Liver (tissue), 9 donors: ENCODE data around the gene KIAA0825. TPM values are rescaled to one million over a fixed set of nuclear protein-coding genes. Genes with fewer than 3 reads are reported as not detected.

Experiments
- DNase-seq: peaks from one replicate; pipeline ENCODE4 v3.0.0-alpha.2; 2017; ENCODE audit warnings: low spot score
- H3K27ac ChIP-seq, 2 donors: one replicate each; pipeline ENCODE4 v1.7.0; 2013; ENCODE audit warnings: inconsistent platforms in 2 of 2, low read length in 2 of 2, control low read depth in 1 of 2, low read depth in 1 of 2, mild to moderate bottlenecking in 1 of 2
- H3K27me3 ChIP-seq, 4 donors: one replicate each; pipeline versions ENCODE4 v1.6.1 to v1.7.0; 2013; ENCODE audit warnings: low read length in 3 of 4, inconsistent platforms in 1 of 4, mild to moderate bottlenecking in 1 of 4, moderate library complexity in 1 of 4; ENCODE audit not compliant: control insufficient read depth in 4 of 4, insufficient read depth in 4 of 4
- H3K36me3 ChIP-seq, 4 donors: one replicate each; pipeline versions ENCODE4 v1.6.1 to v1.7.0; 2013; ENCODE audit warnings: low read length in 3 of 4, mild to moderate bottlenecking in 3 of 4, low read depth in 1 of 4, moderate library complexity in 1 of 4; ENCODE audit not compliant: control insufficient read depth in 4 of 4, insufficient read depth in 3 of 4
- H3K4me1 ChIP-seq, 4 donors: one replicate each; pipeline versions ENCODE4 v1.6.1 to v1.7.0; 2013; ENCODE audit warnings: low read length in 3 of 4, mild to moderate bottlenecking in 3 of 4, moderate library complexity in 1 of 4; ENCODE audit not compliant: control insufficient read depth in 4 of 4, insufficient read depth in 4 of 4
- H3K4me3 ChIP-seq, 3 donors: one replicate each; pipeline versions ENCODE4 v1.6.1 to v1.7.0; 2013; ENCODE audit warnings: low read length in 3 of 3, control low read depth in 1 of 3, low read depth in 1 of 3, mild to moderate bottlenecking in 1 of 3
- H3K9ac ChIP-seq, 2 donors: one replicate each; pipeline ENCODE4 v1.7.0; 2013; ENCODE audit warnings: low read length in 2 of 2, mild to moderate bottlenecking in 2 of 2, moderate library complexity in 2 of 2, control low read depth in 1 of 2, low read depth in 1 of 2
- H3K9me3 ChIP-seq, 4 donors: one replicate each; pipeline versions ENCODE4 v1.6.1 to v1.7.0; 2013; ENCODE audit warnings: low read length in 3 of 4; ENCODE audit not compliant: control insufficient read depth in 4 of 4
- EGR1 ChIP-seq, 2 donors: IDR thresholded peaks; 2 replicates each; pipeline ENCODE4 v1.6.1; 2016 to 2018; ENCODE audit warnings: antibody characterized with exemption in 2 of 2, low read depth in 2 of 2
- FOXA1 ChIP-seq: IDR thresholded peaks from 2 replicates; pipeline ENCODE4 v1.6.1; 2016; ENCODE audit warnings: antibody characterized with exemption
- FOXA2 ChIP-seq: IDR thresholded peaks from 2 replicates; pipeline ENCODE4 v1.6.1; 2016; ENCODE audit warnings: antibody characterized with exemption
- GABPA ChIP-seq, 2 donors: IDR thresholded peaks in 1 of 2; conservative IDR thresholded peaks in 1 of 2; 2 replicates each; pipeline ENCODE4 v1.6.1; 2016; ENCODE audit warnings: antibody characterized with exemption in 2 of 2, mild to moderate bottlenecking in 1 of 2, moderate library complexity in 1 of 2
- HNF4A ChIP-seq, 2 donors: conservative IDR thresholded peaks; 2 replicates each; pipeline ENCODE4 v1.6.1; 2016; ENCODE audit warnings: antibody characterized with exemption in 2 of 2, mild to moderate bottlenecking in 2 of 2
- HNF4G ChIP-seq: IDR thresholded peaks from 2 replicates; pipeline ENCODE4 v1.6.1; 2016; ENCODE audit warnings: antibody characterized with exemption
- JUND ChIP-seq, 2 donors: IDR thresholded peaks; 2 replicates each; pipeline ENCODE4 v1.6.1; 2016; ENCODE audit warnings: antibody characterized with exemption in 2 of 2
- NR2F2 ChIP-seq: IDR thresholded peaks from 2 replicates; pipeline ENCODE4 v1.6.1; 2016; ENCODE audit warnings: antibody characterized with exemption
- RAD21 ChIP-seq, 2 donors: IDR thresholded peaks; 2 replicates each; pipeline ENCODE4 v1.6.1; 2016; ENCODE audit warnings: antibody characterized with exemption in 2 of 2, mild to moderate bottlenecking in 2 of 2
- RXRA ChIP-seq, 2 donors: IDR thresholded peaks; 2 replicates each; pipeline ENCODE4 v1.6.1; 2017 to 2018; ENCODE audit warnings: antibody characterized with exemption in 2 of 2, mild to moderate bottlenecking in 1 of 2
- SP1 ChIP-seq: IDR thresholded peaks from 2 replicates; pipeline ENCODE4 v1.6.1; 2018; ENCODE audit warnings: antibody characterized with exemption, mild to moderate bottlenecking
- TAF1 ChIP-seq: conservative IDR thresholded peaks from 2 replicates; pipeline ENCODE4 v1.6.1; 2016; ENCODE audit warnings: antibody characterized with exemption, mild to moderate bottlenecking
- YY1 ChIP-seq: IDR thresholded peaks from 2 replicates; pipeline ENCODE4 v1.6.1; 2016; ENCODE audit warnings: antibody characterized with exemption, mild to moderate bottlenecking
- polyA plus RNA-seq, 2 donors: library from polyadenylated mRNA; stranded (reverse) in 1 of 2; unstranded in 1 of 2; fragments of 200-250 nt in 1 of 2; fragments of >200 nt in 1 of 2; fragmentation: Nextera tagmentation in 1 of 2; extraction: Ambion mirVana in 1 of 2; gene quantifications; one replicate each; pipeline versions ENCODE4 v1.2.1 to v1.2.3, GENCODE V29; 2013 to 2015
- total RNA-seq, 2 donors: library from RNA; depleted of rRNA; stranded (reverse); fragments of >200 nt; gene quantifications; one replicate each; pipeline ENCODE4 v1.2.3, GENCODE V29; 2014
- TF ChIP-seq, protein P1 (sequence below): IDR thresholded peaks from 2 replicates; pipeline ENCODE4 v1.6.1; 2016; ENCODE audit warnings: antibody characterized with exemption
- TF ChIP-seq, protein P2 (sequence below): IDR thresholded peaks from 2 replicates; pipeline ENCODE4 v1.6.1; 2016; ENCODE audit warnings: antibody characterized with exemption
- TF ChIP-seq, protein P3 (sequence below): IDR thresholded peaks from 2 replicates; pipeline ENCODE4 v1.6.1; 2016; ENCODE audit warnings: antibody characterized with exemption, mild to moderate bottlenecking
- TF ChIP-seq, protein P4 (sequence below): fragments of 150-350 bp; IDR thresholded peaks from 2 replicates; pipeline ENCODE4 v1.5.1; 2017; ENCODE audit warnings: improper control_type of control experiment, low read depth, low read length; ENCODE audit not compliant: missing input control
- TF ChIP-seq, protein P5 (sequence below): IDR thresholded peaks from 2 replicates; pipeline ENCODE4 v1.6.1; 2016; ENCODE audit warnings: antibody characterized with exemption
- donor health status: healthy.
- donor health status: healthy.
- donor health status: healthy.
- donor health status: healthy.
- donor health status: healthy.

Gene KIAA0825
- total and polyA plus RNA-seq, 4 donors, result 0.25 to 3.2 (median 1.2) TPM

DNA sequence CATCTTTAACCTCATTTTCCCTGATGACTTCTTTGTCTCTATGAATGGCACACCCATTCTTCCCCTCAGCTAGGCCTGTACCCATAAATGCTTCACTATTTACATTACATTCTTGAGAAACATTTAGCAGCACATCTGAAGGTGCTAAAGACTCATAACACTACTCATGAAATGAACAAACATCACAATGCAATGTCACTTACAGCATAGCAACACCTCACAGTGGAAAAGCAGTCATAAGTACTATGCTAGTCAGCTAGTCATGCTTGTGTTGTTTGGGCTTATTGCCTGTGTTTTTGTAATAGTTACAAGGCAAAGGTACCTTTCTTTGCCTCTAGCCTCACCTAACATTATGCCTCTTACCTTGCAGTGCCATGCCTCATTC lies 228.9 kb downstream of the KIAA0825 start:
- H3K9ac ChIP-seq, result no peak overlapping the region

More for the DNA sequence above, 228.9 kb downstream of the KIAA0825 start:
- no peak overlapping the region for H3K27ac ChIP-seq
- H3K9me3 ChIP-seq, result no peaks in the 10 kb centered on the region
- no peaks in the 10 kb centered on the region for H3K36me3 ChIP-seq
- H3K27me3 ChIP-seq, result no peaks in the 10 kb centered on the region
- DNase-seq, result no peak
- H3K4me3 ChIP-seq, result no peak overlapping the region
- no peak for TF ChIP-seq HNF4G
- TF ChIP-seq NR2F2, result no peak
- TF ChIP-seq, protein P1, sequence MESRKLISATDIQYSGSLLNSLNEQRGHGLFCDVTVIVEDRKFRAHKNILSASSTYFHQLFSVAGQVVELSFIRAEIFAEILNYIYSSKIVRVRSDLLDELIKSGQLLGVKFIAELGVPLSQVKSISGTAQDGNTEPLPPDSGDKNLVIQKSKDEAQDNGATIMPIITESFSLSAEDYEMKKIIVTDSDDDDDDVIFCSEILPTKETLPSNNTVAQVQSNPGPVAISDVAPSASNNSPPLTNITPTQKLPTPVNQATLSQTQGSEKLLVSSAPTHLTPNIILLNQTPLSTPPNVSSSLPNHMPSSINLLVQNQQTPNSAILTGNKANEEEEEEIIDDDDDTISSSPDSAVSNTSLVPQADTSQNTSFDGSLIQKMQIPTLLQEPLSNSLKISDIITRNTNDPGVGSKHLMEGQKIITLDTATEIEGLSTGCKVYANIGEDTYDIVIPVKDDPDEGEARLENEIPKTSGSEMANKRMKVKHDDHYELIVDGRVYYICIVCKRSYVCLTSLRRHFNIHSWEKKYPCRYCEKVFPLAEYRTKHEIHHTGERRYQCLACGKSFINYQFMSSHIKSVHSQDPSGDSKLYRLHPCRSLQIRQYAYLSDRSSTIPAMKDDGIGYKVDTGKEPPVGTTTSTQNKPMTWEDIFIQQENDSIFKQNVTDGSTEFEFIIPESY, result no peak
- TF ChIP-seq, protein P2, sequence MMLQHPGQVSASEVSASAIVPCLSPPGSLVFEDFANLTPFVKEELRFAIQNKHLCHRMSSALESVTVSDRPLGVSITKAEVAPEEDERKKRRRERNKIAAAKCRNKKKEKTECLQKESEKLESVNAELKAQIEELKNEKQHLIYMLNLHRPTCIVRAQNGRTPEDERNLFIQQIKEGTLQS, result no peak
- no peak for TF ChIP-seq RAD21 (IDR thresholded peaks at IDR 0.05)
- no peak for TF ChIP-seq EGR1 (IDR thresholded peaks at IDR 0.05; ENCODE audit: low read depth in 2 of 2)
- TF ChIP-seq JUND (IDR thresholded peaks at IDR 0.05), result no peak
- TF ChIP-seq, protein P3, sequence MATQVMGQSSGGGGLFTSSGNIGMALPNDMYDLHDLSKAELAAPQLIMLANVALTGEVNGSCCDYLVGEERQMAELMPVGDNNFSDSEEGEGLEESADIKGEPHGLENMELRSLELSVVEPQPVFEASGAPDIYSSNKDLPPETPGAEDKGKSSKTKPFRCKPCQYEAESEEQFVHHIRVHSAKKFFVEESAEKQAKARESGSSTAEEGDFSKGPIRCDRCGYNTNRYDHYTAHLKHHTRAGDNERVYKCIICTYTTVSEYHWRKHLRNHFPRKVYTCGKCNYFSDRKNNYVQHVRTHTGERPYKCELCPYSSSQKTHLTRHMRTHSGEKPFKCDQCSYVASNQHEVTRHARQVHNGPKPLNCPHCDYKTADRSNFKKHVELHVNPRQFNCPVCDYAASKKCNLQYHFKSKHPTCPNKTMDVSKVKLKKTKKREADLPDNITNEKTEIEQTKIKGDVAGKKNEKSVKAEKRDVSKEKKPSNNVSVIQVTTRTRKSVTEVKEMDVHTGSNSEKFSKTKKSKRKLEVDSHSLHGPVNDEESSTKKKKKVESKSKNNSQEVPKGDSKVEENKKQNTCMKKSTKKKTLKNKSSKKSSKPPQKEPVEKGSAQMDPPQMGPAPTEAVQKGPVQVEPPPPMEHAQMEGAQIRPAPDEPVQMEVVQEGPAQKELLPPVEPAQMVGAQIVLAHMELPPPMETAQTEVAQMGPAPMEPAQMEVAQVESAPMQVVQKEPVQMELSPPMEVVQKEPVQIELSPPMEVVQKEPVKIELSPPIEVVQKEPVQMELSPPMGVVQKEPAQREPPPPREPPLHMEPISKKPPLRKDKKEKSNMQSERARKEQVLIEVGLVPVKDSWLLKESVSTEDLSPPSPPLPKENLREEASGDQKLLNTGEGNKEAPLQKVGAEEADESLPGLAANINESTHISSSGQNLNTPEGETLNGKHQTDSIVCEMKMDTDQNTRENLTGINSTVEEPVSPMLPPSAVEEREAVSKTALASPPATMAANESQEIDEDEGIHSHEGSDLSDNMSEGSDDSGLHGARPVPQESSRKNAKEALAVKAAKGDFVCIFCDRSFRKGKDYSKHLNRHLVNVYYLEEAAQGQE, result no peak
- TF ChIP-seq YY1, result no peak
- no peak for TF ChIP-seq GABPA (IDR thresholded peaks at IDR 0.05 in 1 of 2, conservative IDR thresholded peaks at IDR 0.05 in 1 of 2)
- TF ChIP-seq, protein P4, sequence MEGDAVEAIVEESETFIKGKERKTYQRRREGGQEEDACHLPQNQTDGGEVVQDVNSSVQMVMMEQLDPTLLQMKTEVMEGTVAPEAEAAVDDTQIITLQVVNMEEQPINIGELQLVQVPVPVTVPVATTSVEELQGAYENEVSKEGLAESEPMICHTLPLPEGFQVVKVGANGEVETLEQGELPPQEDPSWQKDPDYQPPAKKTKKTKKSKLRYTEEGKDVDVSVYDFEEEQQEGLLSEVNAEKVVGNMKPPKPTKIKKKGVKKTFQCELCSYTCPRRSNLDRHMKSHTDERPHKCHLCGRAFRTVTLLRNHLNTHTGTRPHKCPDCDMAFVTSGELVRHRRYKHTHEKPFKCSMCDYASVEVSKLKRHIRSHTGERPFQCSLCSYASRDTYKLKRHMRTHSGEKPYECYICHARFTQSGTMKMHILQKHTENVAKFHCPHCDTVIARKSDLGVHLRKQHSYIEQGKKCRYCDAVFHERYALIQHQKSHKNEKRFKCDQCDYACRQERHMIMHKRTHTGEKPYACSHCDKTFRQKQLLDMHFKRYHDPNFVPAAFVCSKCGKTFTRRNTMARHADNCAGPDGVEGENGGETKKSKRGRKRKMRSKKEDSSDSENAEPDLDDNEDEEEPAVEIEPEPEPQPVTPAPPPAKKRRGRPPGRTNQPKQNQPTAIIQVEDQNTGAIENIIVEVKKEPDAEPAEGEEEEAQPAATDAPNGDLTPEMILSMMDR, result no peak
- TF ChIP-seq HNF4A (conservative IDR thresholded peaks at IDR 0.05), result no peak
- no peak for TF ChIP-seq FOXA1
- TF ChIP-seq SP1, result no peak
- TF ChIP-seq RXRA (IDR thresholded peaks at IDR 0.05), result no peak
- TF ChIP-seq, protein P5, sequence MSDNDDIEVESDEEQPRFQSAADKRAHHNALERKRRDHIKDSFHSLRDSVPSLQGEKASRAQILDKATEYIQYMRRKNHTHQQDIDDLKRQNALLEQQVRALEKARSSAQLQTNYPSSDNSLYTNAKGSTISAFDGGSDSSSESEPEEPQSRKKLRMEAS, result no peak
- no peak for TF ChIP-seq FOXA2
- TF ChIP-seq TAF1, result no peak
- no peaks in the 10 kb centered on the region for H3K4me1 ChIP-seq
